Fibroblast of upper back skin (primary cell): ENCODE data around the gene SVOPL.
A peak's percentile ranks its signal among the peaks of the same experiment; 100 is the strongest.

Source experiments
- DNase-seq: peaks from one replicate; pipeline ENCODE4 v3.0.0-alpha.2; 2013

The SVOPL gene

DNA sequence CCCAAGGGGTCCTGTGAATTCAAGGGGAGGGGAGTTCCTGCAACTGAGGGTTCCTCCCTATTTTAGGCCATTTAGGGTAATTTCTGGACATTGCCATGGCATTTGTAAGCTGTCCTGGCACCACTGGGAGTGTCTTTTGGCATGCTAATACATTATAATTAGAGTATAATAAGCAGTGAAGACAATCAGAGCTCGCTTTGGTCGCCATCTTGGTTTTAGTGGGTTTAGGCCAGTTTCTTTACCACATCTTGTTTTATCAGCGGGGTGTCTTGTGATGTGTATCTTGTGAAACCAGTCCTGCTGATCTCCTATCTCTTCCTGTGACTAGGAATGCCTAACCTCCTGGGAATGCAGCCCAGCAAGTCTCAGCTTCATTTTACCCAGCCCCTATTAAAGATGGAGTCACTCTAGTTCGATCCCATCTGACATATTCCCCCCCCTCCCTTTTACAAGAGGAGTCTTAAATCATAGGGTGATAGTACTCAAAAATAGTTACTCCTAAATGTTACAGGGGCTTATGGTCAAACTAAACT lies 43.2 kb downstream of the SVOPL start:
- DNase-seq, result no peak

DNA sequence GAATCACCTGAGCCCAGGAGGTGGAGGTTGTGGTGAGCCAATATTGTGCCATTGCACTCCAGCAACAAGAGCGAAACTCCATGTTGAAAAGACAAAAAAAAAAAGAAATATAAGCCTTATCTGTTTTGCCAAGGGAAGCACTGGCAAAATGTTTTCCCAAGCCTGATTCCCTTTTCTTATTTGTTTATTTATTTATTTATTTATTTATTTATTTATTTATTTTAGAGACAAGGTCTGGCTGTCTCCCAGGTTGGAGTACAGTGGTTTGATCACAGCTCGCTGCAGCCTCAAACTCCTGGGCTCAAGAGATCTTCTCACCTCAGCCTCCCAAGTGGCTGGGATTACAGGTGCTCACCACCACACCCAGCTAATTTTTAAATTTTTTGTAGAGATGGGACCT lies 44.2 kb downstream of the SVOPL start:
- DNase-seq, result no peak

DNA sequence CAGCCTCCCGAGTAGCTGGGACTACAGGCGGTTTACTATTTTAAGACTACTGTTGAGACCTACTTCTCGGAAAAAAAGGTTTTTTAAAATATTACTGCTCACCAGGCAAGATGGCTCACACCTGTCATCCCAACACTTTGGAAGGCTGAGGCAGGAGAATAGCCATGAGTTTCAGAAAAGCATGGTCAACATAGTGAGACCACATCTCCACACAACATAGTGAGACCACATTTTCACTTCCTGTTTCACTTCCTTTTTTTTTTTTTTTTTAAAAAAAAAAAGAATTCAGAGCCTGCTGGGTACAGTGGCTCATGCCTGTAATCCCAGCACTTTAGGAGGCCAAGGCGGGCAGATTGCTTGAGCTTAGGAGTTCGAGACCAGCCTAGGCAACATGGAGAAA lies 46.5 kb downstream of the SVOPL start:
- no peak for DNase-seq

DNA sequence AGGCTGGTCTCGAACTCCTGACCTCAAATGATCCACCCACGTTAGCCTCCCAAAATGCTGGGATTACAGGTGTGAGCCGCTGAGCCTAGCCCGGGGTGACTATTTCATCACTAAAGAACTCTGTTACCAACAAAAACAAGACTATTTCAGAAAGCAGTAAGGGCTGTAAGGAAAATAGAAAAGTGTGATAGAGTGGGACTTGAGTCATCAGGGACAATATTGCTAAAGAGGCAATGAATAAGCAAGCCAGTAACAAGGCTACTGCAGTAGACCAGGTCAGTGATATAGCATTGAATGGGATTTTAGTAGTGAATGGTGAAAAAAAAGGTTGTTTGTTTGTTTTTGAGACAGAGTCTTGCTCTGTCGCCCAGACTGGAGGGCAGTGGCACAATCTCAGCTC lies 51.7 kb downstream of the SVOPL start:
- no peak for DNase-seq

DNA sequence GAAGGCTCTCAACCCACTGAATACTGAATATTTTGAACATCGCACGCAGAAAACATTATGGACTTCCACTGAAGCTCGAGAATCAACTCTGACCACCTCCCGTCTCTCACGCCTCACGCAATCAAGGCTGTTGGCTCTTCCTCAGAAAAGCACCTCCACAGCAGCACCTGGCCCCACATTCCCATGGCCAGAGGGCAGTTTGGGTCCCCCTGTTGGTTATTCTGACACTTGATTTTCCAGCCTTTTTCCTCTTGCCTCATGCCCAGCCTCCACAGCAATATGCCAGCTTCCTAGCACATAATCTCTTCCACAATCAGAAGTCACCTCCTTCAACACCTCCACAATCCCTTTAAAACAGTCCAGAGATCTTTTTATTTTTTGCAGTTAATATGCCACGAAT lies 55.9 kb downstream of the SVOPL start:
- DNase-seq, result no peak

DNA sequence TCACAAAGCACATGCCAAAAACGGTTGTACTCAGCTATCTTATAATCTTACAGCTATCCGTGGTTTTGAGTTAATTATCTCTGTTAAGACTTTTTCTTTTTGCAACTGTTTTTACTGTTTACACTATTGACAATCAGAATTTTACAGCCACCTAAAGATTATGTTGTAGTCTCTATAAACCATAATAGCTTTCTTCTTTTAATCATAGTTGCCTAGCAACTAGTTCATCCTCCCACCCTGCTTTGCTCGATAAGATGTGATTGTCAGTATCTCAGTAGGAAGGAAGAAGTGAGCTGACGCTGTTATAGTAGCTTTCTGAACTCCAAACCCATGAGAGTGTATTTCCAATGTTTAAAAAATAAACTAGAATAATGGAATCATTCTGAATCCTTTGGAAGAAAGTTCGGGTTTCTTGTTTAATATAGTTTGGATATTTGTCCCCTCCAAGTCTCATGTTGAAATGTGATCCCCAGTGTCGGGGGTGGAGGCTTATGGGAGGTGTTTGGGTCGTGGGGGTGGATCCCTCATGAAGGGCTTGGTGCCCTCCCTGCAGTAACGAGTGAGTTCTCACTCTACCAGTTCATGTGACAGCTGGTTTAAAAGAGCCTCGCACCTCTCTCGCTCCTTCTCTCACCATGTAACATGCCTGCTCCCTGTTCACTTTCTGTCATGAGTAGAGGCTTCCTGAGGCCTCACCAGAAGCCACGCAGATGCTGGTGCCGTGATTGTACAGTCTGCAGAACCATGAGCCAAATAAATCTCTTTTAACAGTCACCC lies 68.1 kb downstream of the SVOPL start:
- no peak for DNase-seq

DNA sequence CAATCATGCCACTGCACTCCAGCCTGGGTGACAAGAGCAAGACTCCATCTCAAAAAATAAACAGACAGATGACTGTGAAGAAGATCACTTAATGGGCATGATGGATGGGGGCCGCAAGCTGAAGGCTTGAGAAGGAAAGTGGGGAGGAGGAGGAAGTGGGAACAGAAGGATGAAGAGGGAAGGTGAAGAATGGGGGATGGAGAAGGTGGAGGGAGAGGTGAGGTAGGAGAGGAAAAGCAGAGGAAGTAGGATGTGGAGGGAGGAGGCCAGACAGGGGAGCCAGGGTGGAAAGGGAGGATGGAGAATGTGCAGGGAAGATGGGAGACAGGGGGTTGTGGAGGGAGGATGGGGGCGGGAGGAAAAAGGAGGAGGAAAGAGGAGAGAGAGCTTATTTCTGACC lies 68.8 kb downstream of the SVOPL start:
- no peak for DNase-seq

DNA sequence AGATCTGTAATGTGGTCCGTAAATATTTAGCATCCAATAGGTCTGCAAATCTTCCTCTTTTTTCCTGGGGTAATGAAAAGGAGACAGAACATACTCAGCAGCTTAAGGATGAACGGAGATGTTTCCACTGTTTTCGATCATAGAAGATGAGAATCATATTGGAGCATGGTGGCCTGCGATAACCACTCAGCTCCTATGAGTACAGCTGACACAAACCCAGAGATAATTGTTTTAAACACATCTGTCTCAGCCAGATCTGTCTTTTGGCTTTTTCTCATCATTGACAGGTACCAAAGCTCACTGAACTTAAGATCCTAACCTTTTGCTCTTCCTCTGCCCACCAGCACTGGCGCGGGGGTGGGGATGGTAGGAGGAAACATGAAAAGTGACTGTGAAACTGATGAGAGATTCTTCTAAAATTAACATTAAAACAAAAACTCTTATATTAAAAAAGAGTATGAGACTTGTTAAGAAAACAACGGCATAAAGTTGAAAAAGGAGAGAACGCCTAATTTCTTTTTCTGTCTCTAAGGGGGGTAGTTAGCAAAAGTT lies 71.0 kb downstream of the SVOPL start:
- no peak for DNase-seq

DNA sequence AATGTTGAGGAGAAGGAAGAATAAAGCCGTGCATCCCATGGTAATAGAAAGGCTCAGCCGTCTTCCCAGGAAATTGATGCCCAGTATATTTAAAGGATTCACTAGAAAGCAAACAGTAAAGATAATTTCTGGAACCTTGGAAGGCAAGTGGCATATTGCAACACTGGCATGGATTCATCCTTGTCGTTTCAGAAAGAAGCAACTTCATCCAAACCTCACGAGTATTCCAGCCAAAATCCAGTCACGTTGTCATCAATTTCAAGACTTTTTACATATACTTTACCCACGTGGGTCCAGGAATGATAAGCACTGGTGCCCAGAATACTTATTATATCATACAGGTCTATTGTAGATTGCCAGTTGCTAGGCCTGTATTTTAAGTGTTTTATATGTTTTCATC lies 73.8 kb downstream of the SVOPL start:
- DNase-seq, result no peak

DNA sequence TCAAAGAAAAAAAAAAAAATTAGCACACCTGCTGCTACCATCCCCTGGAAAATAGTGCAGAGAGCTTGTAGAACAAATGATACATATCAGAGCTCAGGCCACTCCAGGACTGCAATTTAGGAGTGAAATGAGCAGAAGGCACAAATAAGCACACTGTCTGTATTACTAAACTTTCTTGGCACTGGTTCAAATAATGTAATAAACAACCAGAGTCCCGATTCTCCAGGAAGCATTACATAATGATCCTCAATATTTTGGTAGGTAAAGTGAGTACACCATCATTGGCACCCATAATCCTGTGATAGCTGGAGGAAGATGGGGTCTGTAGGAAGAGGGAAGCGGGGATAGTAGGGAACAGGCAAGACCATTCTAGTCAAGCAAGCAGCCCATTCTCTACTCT lies 74.3 kb downstream of the SVOPL start:
- no peak for DNase-seq

DNA sequence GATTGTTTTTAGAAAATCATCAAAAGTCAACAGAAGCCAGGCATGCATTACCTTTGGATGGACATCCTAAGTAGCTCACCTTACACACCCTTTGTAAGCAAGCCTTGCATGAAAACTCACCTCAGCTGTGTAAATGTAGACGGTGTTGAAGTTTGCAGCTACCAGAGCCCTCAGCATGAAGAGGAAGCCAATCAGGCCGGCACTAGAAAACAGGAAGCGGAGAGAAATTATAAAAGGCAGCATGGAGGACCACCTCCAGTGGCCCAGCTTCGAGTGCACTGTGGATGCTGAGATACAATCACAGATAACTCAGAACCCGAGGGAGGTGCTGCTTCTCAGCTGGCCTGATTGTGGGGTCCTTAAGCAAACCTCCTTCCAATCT lies 75.3 kb downstream of the SVOPL start:
- DNase-seq, result no peak

DNA sequence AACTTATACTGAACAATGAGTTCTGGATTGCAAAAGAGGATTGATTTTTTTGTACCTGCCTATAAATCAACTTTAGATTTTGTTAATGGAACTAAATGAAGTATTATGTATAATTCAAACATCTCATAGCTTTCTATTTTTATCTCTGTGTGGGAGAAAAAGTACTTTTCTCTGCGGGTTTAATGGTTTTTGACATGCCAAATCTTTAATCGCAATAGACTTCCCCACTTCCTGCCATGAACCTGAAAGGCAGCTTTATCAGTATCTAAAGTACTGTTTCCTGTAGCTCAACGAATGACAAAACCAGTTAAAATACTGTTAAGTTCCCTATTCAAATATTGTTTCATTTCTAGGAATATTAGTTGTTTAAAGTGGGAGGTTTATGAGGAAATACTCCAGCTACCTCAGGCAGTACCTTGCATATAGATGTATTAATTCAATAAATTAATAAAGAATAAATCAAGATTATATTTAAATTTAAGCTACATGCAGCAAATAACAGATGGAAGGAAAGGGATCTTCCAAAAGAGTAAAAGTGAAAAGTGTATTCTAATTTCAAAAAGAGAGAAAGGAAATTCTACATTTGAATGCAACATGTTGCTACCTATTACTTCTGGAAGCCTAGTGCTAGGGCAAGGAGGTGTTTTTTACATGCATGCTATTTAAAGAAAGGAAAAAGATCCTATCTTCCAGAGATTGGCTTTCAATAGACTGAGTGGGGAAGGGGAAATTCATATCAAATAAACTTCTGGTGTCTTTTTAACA lies 75.9 kb downstream of the SVOPL start:
- DNase-seq, result no peak

DNA sequence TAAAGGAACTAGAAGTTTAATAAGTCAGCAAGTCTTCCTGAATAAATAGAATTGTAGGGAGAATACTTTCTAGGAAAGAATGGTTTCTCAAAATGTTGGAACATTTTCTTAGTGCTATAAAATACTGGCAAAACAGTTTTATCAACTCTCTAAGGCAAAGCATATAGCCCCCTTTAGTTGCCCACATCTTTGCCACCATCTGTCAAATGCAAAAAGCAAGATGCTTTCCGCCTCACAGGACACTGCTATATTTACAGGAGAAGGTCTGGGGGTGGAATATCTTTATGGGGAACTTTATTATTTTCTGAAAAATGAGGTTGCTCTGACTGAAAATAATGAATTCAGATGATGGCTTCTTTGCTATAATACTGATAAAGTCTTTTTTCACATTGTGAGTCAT lies 78.3 kb downstream of the SVOPL start:
- no peak for DNase-seq

DNA sequence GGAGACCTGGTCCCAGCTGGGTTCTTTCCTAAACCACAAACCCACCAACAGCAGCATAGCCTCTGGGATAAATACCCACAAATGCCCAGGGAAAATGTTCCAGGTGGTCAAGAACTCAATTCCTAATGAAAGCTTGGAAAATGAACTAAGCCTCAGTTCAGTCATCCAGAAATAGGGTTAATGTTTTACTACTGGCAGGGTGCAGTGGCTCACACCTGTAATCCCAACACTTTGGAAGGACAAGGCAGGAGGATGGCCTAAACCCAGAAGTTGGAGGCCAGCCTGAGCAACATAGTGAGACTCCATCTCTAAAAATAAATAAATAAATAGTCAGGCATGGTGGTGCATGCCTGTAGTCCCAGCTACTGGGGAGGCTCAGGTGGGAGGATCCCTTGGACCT lies 82.2 kb downstream of the SVOPL start:
- no peak for DNase-seq

DNA sequence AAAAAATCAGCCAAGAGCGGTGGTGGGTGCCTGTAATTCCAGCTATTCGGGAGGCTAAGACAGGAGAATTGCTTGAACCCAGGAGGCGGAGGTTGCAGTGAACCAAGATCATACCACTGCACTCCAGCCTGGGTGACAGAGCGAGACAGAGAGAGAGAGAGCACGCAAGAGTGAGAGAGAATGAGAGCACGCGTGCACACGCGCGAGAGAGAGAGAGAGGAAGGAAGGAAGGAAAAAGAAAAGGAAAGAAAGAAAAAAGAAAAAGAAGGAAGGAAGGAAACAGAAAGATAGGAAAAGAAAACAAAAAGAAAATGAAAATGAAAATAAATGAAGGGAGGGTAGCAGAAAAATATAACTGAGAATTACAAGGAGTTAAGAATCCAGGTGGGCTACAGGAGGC lies 82.7 kb downstream of the SVOPL start:
- DNase-seq, result no peak

DNA sequence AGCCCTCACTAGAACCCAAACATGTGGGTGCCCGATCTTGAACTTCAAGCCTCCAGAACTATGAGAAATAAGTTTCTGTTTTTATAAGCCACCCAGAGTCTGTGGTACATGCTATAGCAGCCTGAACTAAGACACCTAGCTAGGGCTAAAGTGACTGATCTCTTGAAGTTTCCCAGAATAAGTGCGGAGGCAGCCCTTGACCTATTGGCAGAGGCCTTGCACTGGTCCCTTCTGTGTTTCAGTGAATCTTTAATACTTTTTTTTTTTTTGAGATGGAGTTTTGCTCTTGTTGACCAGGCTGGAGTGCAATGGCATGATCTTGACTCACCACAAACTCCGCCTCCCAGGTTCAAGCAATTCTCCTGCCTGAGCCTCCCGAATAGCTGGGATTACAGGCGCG lies 85.1 kb downstream of the SVOPL start:
- no peak for DNase-seq

DNA sequence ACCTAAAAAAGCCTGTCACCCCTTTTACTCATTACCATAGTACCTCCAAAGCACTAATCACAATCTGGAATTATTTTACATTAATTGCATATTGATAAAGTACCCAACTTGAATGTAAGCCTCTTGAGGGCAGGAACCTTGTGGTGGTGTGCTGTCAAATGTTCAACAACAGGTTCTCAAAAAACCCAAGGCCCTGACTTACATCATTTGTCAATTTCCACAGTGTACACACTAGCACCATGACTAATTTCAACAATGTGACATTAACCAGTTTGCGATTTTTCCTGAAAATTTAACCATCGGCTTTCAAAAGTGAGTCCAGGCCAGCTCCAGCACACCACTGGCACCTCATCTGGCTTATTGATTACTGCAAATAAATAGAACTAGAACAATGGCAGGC lies 87.5 kb downstream of the SVOPL start:
- DNase-seq, result no peak

DNA sequence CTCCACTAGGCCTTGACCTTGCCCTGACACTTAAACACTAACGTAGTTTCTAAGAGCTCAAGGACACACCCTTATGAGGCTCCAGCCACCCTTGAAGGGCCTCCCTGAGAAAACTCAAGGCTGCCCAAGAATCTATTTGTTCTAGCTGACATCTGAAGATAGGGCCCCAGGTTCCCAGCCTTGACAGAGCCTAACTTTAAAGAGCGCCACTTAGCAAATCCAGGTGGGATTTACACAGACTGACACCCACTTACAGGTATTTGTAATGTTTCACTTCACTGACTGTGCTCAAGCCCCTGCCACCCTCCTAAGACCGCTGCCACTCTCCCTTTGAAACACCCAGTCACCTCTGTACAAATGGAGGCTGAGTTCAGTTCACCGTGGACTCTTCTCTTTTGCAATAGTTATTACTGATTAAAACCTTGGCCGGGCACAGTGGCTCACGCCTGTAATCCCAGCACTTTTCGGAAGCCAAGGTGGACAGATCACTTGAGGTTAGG lies 90.4 kb downstream of the SVOPL start:
- no peak for DNase-seq

DNA sequence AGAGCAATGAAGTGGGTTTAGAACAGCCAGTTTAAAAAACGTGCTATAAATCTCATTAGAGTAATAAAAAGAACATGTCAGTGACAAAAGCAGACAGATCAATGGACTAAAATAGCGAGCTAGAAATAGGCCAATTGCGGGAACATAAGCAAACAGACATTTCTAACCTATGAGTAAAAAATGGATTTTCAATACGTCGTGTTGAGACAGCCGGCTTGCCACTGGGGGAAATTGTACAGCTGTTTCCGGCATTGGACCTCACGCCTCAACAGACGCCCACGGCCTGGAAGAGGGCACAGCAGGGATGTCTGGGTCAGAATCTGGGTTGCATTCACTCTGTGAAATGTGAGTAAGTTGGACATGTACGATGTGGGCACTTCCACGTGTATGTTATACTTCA lies 92.9 kb downstream of the SVOPL start:
- peak; percentile 24 for DNase-seq

DNA sequence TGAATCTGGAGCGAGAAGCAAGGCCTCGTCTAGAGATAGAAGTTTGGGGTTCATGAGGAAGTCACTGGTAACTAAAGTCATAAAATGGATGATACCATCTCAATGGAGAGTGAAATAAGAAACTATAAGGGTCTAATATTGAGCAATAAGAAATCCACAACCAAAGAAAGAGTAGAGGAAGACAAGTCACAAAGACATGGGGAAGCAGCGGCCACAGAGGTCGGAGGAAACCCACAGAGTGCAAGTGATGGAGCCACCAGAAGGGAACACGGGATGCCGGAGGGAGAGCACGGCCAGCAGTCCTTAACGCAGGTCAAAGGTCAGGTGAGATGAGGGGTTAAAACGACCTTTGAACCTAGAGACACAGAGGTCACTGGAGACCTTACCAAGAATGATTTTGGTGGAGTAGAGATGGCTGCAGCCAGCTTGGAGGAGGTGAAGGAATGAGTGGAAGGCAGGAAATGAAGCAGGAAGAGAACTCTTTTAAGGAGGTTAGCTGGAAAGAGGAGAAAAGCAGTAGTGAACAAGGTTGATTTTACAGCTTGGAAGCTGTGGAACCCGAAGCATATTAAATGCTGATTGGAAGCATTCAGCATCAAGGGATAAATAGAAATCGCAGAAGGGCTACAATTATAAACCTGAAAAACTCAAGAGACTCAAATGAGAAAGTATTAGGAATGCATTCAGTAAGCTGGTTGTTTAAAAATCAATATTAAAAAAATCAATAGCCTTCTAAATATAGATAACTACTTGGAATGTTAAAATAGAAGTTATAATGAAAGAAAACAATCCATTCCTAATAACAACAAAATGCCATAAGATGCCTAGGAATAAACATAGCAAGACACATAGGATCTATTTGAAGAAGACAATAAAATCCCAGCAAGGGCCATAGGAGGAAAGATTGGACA lies 93.7 kb downstream of the SVOPL start:
- no peak for DNase-seq

DNA sequence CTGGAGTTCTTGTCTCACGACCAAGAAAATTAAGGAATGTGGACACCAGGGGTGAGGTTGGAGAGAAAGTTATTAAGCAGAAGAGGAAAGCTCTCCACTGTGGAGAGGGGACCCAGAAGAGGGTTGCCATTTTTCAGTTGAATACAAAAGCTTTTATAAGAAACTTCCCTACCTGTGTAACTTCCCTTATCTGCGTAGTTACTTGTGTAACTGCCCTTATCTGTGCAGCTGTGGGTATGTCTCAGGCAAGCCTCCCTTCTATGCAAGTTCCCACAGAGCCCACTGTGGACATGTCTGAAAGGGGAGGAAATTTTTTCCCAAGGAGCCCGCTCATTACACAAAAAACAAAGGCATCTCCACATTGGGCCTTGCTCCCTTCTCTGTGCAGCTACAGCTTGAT lies 94.9 kb downstream of the SVOPL start:
- DNase-seq, result no peak

DNA sequence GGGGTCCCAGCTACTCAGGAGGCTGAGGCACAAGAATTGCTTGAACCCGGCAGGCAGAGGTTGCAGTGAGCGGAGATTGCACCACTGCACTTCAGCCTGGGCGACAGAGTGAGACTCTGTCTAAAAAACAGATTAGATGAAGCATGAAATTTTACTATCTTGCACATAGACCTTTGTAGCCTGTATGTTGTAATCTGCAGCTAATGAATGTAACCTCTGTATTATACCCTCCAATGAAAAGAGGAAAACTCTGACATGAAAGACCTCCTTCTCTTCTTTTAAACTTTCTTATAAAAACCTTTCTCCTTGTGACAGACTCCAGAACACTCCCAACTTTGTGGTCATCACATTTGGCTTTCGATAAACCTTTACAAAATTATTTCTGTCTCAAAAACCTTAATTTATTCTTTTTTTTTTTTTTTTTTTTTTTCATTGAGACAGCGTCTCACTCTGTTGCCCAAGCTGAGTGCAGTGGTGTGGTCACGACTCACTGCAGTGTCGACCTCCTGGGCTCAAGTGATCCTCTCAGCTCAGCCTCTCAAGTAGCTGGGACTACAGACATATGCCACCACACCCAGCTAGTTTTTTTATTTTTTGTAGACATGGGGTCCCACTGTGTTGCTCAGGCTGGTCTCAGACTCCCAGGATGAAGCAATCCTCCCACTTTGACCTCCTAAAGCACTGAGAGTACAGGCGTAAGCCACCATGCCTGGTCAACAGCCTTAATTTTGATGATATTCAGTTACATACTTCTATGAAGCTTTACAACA lies 97.4 kb downstream of the SVOPL start:
- no peak for DNase-seq
